Panc1 (cell line): ENCODE data around the gene PER2. TPM values are rescaled to one million over a fixed set of nuclear protein-coding genes. Genes with fewer than 3 reads are reported as not detected.

Experiments
- ATAC-seq: fragments of 200-7000 bp; cut with Tn5 transposase; 2 replicates; pipeline ENCODE4 v1.9.1; 2020; ENCODE audit warnings: mild to moderate bottlenecking, moderate library complexity
- BruUV-seq: library from RNA; stranded (reverse); fragments of 400-500 nt; replicated peaks from 2 replicates; lab custom pipeline; 2021; lab: Mats Ljungman, UMichigan
- CTCF ChIA-PET: fragments of 300-600 bp; sonication (Branson Sonifier 250); formaldehyde crosslinking; loops from one replicate; lab custom pipeline; 2022; ENCODE audit warnings: antibody characterized with exemption; lab: Charles Lee
- POLR2A ChIA-PET: fragments of 300-600 bp; sonication (Branson Sonifier 250); formaldehyde crosslinking; loops from one replicate; lab custom pipeline; 2022; ENCODE audit warnings: antibody characterized with exemption; lab: Charles Lee
- DNase-seq: peaks from one replicate; pipeline ENCODE4 v3.0.0-alpha.2; 2010; ENCODE audit warnings: low read depth, low spot score
- H3K27ac ChIP-seq: 2 replicates; pipeline ENCODE4 v1.5.1; 2011; ENCODE audit warnings: mild to moderate bottlenecking, low read length, inconsistent platforms
- H3K27me3 ChIP-seq: fragments of 200-500 bp; sonication (Bioruptor generic); 2 replicates; pipeline ENCODE4 v1.6.0; 2014; ENCODE audit warnings: low read length, inconsistent platforms; ENCODE audit not compliant: control insufficient read depth, insufficient read depth
- H3K36me3 ChIP-seq: fragments of 200-500 bp; sonication (Bioruptor generic); 2 replicates; pipeline ENCODE4 v1.5.1; 2014; ENCODE audit warnings: inconsistent platforms, mild to moderate bottlenecking, low read length, moderate library complexity; ENCODE audit not compliant: control insufficient read depth, insufficient read depth
- H3K4me1 ChIP-seq: 2 replicates; pipeline ENCODE4 v1.5.1; 2011; ENCODE audit warnings: inconsistent platforms, mild to moderate bottlenecking, low read length, moderate library complexity; ENCODE audit not compliant: control insufficient read depth, insufficient read depth
- H3K4me3 ChIP-seq, 2 experiments: 2 replicates each; pipeline ENCODE4 v1.5.1; 2011 to 2012; ENCODE audit warnings: low read depth in 2 of 2, low read length in 2 of 2, mild to moderate bottlenecking in 2 of 2, inconsistent platforms in 1 of 2, moderate library complexity in 1 of 2
- H3K9me3 ChIP-seq: fragments of 200-500 bp; sonication (Bioruptor generic); 2 replicates; pipeline ENCODE4 v1.5.1; 2014; ENCODE audit warnings: low read depth, mild to moderate bottlenecking, inconsistent platforms, low read length, moderate library complexity; ENCODE audit not compliant: control insufficient read depth, insufficient read depth
- POLR2AphosphoS5 ChIP-seq: IDR thresholded peaks from 2 replicates; pipeline ENCODE4 v1.6.1; 2012; ENCODE audit warnings: mild to moderate bottlenecking, low read depth, low read length, moderate library complexity
- SIN3A ChIP-seq: IDR thresholded peaks from 2 replicates; pipeline ENCODE4 v1.6.1; 2012; ENCODE audit warnings: low read depth, mild to moderate bottlenecking, low read length, moderate library complexity, borderline replicate concordance; ENCODE audit not compliant: insufficient read depth
- TCF7L2 ChIP-seq: IDR thresholded peaks from 2 replicates; pipeline ENCODE4 v1.6.1; 2011; ENCODE audit warnings: mild to moderate bottlenecking, low read depth, low read length, inconsistent platforms
- in situ Hi-C: cut with HindIII; loops from 2 replicates; pipeline ENCODE4 v1.10.0; 2016; ENCODE audit warnings: low sequenced_read_pairs, low pct_unique_long_range_greater_than_20kb
- intact Hi-C: fragments of 100-400 bp; cut with micrococcal nuclease; formaldehyde crosslinking; loops from one replicate; pipeline ENCODE4 v1.10.0; 2022; ENCODE audit not compliant: unreplicated experiment
- total RNA-seq: library from RNA; stranded (reverse); gene quantifications from one replicate; pipeline ENCODE4 v1.2.1, GENCODE V29; 2021; ENCODE audit not compliant: unreplicated experiment
- TF ChIP-seq, protein P1 (sequence below), 2 experiments: IDR thresholded peaks; 2 replicates each; pipeline ENCODE4 v1.6.1; 2011 to 2012; ENCODE audit warnings: low read depth in 2 of 2, control low read depth in 1 of 2, low read length in 1 of 2, mild to moderate bottlenecking in 1 of 2, moderate library complexity in 1 of 2; ENCODE audit not compliant: insufficient read depth in 1 of 2
- TF ChIP-seq, protein P2 (sequence below): fragments of 450-650 bp; IDR thresholded peaks from 2 replicates; pipeline ENCODE4 v1.5.1; 2017; ENCODE audit warnings: mild to moderate bottlenecking

PER2 gene
- total RNA-seq, 1 experiment from 2014 or later, result 9.9 TPM

DNA sequence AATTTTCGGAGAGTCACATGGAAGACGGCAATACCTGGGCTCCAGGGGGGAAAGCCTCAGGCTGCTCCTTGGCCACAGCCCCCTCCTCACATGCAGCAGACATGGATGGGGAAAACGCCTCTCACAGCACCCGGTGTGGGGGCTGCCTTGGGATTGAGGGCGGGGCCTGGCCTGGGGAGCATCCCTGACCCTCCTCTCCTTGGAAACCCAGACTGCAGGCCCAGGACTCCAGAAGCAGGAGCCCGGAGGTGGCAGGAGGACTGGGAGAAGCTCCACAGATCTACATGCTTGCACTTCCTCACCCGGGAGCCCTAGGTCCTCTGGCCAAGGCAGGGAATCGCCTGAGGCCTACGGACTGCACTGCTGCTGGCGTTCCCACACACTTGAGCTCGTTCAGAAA lies 36.4 kb downstream of the PER2 start:
- Histone ChIP-seq H3K4me3 (no peak overlapping the region), H3K27me3 (no peaks in the 10 kb centered on the region), H3K9me3 (no peaks in the 10 kb centered on the region), H3K36me3 (no peaks in the 10 kb centered on the region), H3K4me1 (no peaks in the 10 kb centered on the region), H3K27ac (no peak overlapping the region)
- ATAC-seq, result no peak
- ChIA-PET POLR2A (no interaction called here), CTCF (no interaction called here)
- BruUV-seq, result no TSS peak
- in situ Hi-C loops, result no loop called here
- DNase-seq, result no peak
- intact Hi-C loops, result no loop called here
- TF ChIP-seq TCF7L2 (no peak), SIN3A (no peak)
- TF ChIP-seq, protein P1, sequence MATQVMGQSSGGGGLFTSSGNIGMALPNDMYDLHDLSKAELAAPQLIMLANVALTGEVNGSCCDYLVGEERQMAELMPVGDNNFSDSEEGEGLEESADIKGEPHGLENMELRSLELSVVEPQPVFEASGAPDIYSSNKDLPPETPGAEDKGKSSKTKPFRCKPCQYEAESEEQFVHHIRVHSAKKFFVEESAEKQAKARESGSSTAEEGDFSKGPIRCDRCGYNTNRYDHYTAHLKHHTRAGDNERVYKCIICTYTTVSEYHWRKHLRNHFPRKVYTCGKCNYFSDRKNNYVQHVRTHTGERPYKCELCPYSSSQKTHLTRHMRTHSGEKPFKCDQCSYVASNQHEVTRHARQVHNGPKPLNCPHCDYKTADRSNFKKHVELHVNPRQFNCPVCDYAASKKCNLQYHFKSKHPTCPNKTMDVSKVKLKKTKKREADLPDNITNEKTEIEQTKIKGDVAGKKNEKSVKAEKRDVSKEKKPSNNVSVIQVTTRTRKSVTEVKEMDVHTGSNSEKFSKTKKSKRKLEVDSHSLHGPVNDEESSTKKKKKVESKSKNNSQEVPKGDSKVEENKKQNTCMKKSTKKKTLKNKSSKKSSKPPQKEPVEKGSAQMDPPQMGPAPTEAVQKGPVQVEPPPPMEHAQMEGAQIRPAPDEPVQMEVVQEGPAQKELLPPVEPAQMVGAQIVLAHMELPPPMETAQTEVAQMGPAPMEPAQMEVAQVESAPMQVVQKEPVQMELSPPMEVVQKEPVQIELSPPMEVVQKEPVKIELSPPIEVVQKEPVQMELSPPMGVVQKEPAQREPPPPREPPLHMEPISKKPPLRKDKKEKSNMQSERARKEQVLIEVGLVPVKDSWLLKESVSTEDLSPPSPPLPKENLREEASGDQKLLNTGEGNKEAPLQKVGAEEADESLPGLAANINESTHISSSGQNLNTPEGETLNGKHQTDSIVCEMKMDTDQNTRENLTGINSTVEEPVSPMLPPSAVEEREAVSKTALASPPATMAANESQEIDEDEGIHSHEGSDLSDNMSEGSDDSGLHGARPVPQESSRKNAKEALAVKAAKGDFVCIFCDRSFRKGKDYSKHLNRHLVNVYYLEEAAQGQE (IDR thresholded peaks at IDR 0.05; ENCODE audit: insufficient read depth in 1 of 2, low read depth in 2 of 2, low read length in 1 of 2), result no peak
- TF ChIP-seq, protein P2, sequence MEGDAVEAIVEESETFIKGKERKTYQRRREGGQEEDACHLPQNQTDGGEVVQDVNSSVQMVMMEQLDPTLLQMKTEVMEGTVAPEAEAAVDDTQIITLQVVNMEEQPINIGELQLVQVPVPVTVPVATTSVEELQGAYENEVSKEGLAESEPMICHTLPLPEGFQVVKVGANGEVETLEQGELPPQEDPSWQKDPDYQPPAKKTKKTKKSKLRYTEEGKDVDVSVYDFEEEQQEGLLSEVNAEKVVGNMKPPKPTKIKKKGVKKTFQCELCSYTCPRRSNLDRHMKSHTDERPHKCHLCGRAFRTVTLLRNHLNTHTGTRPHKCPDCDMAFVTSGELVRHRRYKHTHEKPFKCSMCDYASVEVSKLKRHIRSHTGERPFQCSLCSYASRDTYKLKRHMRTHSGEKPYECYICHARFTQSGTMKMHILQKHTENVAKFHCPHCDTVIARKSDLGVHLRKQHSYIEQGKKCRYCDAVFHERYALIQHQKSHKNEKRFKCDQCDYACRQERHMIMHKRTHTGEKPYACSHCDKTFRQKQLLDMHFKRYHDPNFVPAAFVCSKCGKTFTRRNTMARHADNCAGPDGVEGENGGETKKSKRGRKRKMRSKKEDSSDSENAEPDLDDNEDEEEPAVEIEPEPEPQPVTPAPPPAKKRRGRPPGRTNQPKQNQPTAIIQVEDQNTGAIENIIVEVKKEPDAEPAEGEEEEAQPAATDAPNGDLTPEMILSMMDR, result no peak

DNA sequence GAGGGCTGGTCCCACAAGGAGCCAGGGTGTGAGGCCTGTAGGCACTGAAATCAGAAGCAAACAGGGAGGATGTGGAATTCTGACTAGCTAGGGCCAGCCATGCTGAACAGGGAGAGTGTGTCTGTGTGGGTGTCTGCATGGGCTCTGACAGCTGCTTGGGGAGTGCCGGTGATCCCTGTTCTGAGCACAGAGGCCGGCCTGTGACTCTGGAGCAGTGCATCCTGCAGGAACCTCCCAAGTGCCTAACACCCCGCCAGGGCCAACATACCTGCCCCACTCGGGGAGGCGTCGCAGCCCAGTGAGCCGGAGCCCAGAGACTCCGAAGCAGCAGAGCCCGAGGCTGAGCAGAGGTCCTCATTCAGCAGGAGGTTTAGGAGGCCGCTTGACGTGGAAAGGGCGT lies 37.1 kb downstream of the PER2 start:
- TF ChIP-seq POLR2AphosphoS5 (no peak), SIN3A (no peak), TCF7L2 (no peak)
- TF ChIP-seq, protein P1 (IDR thresholded peaks at IDR 0.05; ENCODE audit: insufficient read depth in 1 of 2, low read depth in 2 of 2, low read length in 1 of 2), result no peak
- TF ChIP-seq, protein P2, result no peak
- in situ Hi-C loops, result no loop called here
- H3K27me3 ChIP-seq, result no peaks in the 10 kb centered on the region
- no peaks in the 10 kb centered on the region for H3K9me3 ChIP-seq
- H3K4me3 ChIP-seq, result no peak overlapping the region
- CTCF ChIA-PET, result no interaction called here
- H3K27ac ChIP-seq, result no peak overlapping the region
- ATAC-seq, result no peak
- POLR2A ChIA-PET, result no interaction called here
- H3K4me1 ChIP-seq, result no peaks in the 10 kb centered on the region
- BruUV-seq, result no TSS peak
- intact Hi-C loops, result no loop called here
- no peak for DNase-seq
- H3K36me3 ChIP-seq, result no peaks in the 10 kb centered on the region
